ENCODE data around the gene CLIC2.
"Not testable (repeated sequence)": the region's sequence is repeated elsewhere in the genome, so short reads cannot be mapped to it uniquely, and the experiment has no call there.

Gene CLIC2

GRCh38 chrX:155270969-155271368 lies 63.4 kb downstream of the CLIC2 start:
- POLR2A ChIA-PET (ENCODE audit: low non-redundant PET), result no interaction called here
- CTCF ChIA-PET, result no interaction called here
- no peak for DNase-seq (ENCODE audit: low spot score)
- TF ChIP-seq CTCF (conservative IDR thresholded peaks at IDR 0.05; ENCODE audit: low read depth), result no peak
- H3K27ac ChIP-seq, result no peak overlapping the region

GRCh38 chrX:155267995-155268394 lies 66.4 kb downstream of the CLIC2 start:
- POLR2A ChIA-PET (ENCODE audit: low non-redundant PET); DNase-seq (ENCODE audit: low spot score); CTCF ChIA-PET; H3K27ac ChIP-seq: not testable (repeated sequence)

- no peak for TF ChIP-seq CTCF (conservative IDR thresholded peaks at IDR 0.05; ENCODE audit: low read depth)
- H3K27ac ChIP-seq, result no peak overlapping the region
- CTCF ChIA-PET, result no interaction called here
- POLR2A ChIA-PET (ENCODE audit: low non-redundant PET), result no interaction called here
- no peak for DNase-seq (ENCODE audit: low spot score)
Measured at GRCh38 chrX:155266439-155266838, 68.0 kb downstream of the CLIC2 start.

- DNase-seq (ENCODE audit: low spot score), result peak; percentile 30
- H3K27ac ChIP-seq, result no peak within 1 kb of the TSS
- ChIA-PET POLR2A (ENCODE audit: low non-redundant PET) (no interaction called here), CTCF (interaction anchor here (0.7 kb wide), 1 partner anchor 69 kb away, joined by 6 read pairs; no protein-coding TSS in a partner anchor)
- TF ChIP-seq CTCF (conservative IDR thresholded peaks at IDR 0.05; ENCODE audit: low read depth), result no peak
Measured at GRCh38 chrX:155263854-155264628, 70.4 kb downstream of the CLIC2 start, which contains the start of gene RAB39B. Gene RAB39B, minus strand, starts transcription at chrX:155264491. Its CDS starts 203 bp downstream, at chrX:155264288.

- TF ChIP-seq CTCF (conservative IDR thresholded peaks at IDR 0.05; ENCODE audit: low read depth), result no peak
- no peak for DNase-seq (ENCODE audit: low spot score)
- H3K27ac ChIP-seq, result no peak overlapping the region
- POLR2A ChIA-PET (ENCODE audit: low non-redundant PET), result no interaction called here
- CTCF ChIA-PET, result no interaction called here
Measured at GRCh38 chrX:155262970-155263754, 71.3 kb downstream of the CLIC2 start.

- CTCF ChIA-PET, result no interaction called here
- H3K27ac ChIP-seq, result no peak overlapping the region
- TF ChIP-seq CTCF (conservative IDR thresholded peaks at IDR 0.05; ENCODE audit: low read depth), result no peak
- POLR2A ChIA-PET (ENCODE audit: low non-redundant PET), result no interaction called here
- no peak for DNase-seq (ENCODE audit: low spot score)
Measured at GRCh38 chrX:155259752-155260151, 74.7 kb downstream of the CLIC2 start.

GRCh38 chrX:155251391-155251790 lies 83.0 kb downstream of the CLIC2 start:
- ChIA-PET POLR2A (ENCODE audit: low non-redundant PET) (no interaction called here), CTCF (interaction anchor here (0.6 kb wide), 1 partner anchor 35 kb away, joined by 4 read pairs; no protein-coding TSS in a partner anchor)
- no peak overlapping the region for H3K27ac ChIP-seq
- DNase-seq (ENCODE audit: low spot score), result no peak
- TF ChIP-seq CTCF (conservative IDR thresholded peaks at IDR 0.05; ENCODE audit: low read depth), result no peak
